T-helper 2 cell treated with Interferon-gamma antibody and Interleukin-4, amounts not matched to agents 100 ng/mL and 5 ng/mL, for 36 hours (primary cell): ENCODE measurements around the gene RTN4RL2. TPM values are rescaled to one million over a fixed set of nuclear protein-coding genes. Genes with fewer than 3 reads are reported as not detected.
"Not testable (repeated sequence)": the region's sequence is repeated elsewhere in the genome, so short reads cannot be mapped to it uniquely, and the experiment has no call there.

Source experiments
- intact Hi-C: fragments of 100-400 bp; cut with micrococcal nuclease; formaldehyde crosslinking; loops from one replicate; pipeline ENCODE4 v1.15.1; 2023
- total RNA-seq: library from RNA; stranded (reverse); gene quantifications from 2 replicates; pipeline ENCODE4 v1.2.3, GENCODE V29; 2022

Gene RTN4RL2
- total RNA-seq, 1 donor from 2014 or later, result 0.20 TPM

DNA sequence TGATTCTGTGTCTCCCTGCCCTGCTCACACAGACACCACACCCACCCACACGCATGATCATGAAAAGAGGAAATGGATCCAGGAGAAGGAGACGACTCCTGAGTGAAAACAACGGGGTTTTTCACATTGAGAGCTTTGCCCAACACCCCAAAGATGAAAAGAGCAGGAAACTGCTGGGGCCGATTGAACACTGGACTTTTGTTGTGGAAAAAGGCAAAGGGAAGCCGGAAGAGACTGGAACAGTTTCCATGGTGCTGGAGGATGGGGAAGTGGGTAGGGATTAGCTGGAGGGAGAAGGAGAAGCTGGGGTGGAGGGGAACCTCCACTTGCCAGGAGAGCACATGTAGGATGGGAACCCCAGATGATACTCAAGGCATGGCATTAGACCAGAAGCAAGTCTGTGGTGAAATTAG lies 28.2 kb upstream of the RTN4RL2 start:
- intact Hi-C loops, result no loop called here

- intact Hi-C loops, result no loop called here
Observed at GRCh38 chr11:57432714-57433163, 27.6 kb upstream of the RTN4RL2 start.

- intact Hi-C loops, result no loop called here
Observed at GRCh38 chr11:57434640-57435546, 25.4 kb upstream of the RTN4RL2 start.

GRCh38 chr11:57436031-57436430 lies 24.3 kb upstream of the RTN4RL2 start:
- intact Hi-C loops, result no loop called here

DNA sequence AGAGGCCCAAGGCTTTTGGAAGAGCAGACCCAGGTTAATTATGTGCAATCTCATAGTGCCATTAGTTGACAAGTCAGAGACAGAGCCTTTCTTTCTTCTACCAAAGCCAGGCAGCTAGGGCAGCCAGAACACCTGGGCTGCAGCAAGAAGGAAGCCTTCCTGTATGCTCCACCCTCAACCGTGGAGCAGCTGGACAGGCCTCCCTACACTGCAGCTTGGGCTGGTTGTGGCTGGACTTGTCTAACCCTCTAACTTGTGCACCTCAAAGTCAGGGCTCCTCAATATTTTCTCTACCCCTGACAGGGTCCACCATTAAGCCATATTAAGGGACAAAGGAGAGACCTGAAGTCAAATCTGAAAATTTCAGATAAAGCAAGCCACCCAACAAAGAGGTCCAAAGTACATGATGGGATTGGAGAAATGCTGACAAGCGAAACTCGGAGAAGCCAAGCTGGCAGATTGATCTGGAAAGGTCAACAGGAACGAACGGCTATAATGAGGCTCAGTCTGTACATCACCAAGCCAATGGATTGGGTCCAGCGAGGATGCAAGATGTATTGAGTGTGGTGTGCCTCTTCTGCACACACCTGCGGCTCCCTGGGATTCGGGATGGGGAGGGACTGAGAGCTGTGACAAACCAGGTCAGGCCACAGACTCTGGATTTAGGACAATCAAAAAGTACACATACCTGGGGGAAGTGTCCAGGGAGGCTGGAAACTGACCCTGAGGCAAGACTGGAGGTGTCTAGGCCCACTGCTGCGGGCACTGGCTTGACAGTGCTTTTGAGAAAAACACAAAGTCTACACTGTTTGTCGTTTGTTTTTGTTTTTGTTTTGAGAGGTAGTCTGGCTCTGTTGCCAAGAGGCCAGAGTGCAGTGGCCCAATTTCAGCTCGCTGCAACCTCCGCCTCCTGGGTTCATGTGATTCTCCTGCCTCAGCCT lies 21.7 kb upstream of the RTN4RL2 start:
- intact Hi-C loops, result no loop called here

GRCh38 chr11:57439786-57440185 lies 20.5 kb upstream of the RTN4RL2 start:
- intact Hi-C loops, result no loop called here

GRCh38 chr11:57440744-57441414 lies 19.4 kb upstream of the RTN4RL2 start:
- intact Hi-C loops, result no loop called here

DNA sequence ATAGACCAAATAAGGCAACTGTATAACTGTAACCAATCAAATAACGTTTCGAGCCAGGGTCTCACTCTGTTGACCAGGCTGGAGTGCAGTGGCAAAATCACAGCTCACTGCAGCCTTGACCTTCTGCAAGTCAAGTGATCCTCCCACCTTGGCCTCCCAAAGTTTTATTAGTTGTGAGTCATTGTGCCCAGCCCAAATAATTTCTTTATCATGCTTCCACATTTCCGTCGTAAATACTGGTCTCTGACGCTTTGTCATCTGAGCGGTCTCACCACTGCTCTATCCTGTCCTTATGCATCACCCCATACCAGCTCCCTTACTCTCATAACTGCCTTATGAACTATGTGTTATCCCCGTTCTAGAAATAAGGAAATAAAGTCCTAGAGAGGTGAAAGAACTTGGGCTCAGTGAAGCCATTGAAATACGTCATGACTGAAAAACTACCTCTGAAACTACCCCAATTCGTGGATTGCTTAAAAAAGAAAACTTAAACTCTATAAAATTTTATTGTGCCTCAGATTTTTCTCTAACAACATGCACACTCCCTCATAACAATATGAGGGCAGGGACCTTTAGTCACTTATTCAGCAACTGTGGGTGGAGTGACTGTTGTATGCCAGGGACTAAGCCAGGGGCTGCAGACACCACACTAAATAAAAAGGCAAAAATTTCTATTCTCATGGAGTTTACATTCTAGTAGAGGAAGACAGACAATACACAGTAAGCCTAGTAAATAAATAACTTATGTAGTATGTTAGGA lies 15.8 kb upstream of the RTN4RL2 start:
- intact Hi-C loops, result no loop called here

GRCh38 chr11:57445122-57445394 lies 15.3 kb upstream of the RTN4RL2 start:
- intact Hi-C loops, result not testable (repeated sequence)

- intact Hi-C loops, result no loop called here
Observed at GRCh38 chr11:57446055-57446454, 14.3 kb upstream of the RTN4RL2 start.

- intact Hi-C loops, result no loop called here
Observed at GRCh38 chr11:57453543-57454177, 6.7 kb upstream of the RTN4RL2 start.

DNA sequence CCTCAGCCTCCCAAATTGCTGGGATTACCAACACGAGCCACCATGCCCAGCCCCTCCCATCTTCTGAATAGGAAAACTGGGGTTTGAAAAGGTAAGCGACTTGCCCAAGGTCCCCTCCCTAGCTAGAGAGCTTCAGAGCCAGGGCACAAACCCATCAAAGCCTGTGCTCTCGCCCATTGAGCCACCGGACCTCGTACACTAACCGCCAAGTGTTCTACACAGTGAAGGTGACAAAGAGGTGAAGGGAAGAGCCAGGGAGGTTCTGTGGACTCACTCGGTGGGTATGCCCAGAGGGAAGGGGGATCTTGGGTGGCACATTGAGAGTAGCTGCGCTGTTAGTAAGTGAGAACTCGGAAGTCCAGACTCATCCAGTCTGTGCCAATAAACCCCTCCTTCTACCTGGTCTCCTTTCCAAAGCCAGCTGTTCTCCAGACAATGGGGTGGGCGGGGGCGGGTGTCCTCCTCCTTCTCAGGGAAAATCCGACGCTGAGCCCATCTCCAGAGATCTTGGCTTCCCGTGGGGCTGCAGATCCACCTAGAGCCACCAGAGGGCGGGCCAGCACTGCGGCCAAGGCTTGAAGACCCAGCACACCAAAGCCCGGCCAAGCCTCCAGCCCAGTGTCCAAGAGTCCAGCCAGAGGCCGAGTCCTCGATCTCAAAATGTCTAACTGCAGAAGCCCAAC lies 3.2 kb upstream of the RTN4RL2 start:
- intact Hi-C loops, result loop anchor here (1.0 to 5.0 kb wide), 4 partner anchors 23 to 110 kb away; no protein-coding TSS in a partner anchor

GRCh38 chr11:57457643-57458023 lies 2.7 kb upstream of the RTN4RL2 start:
- intact Hi-C loops, result loop anchor here (1.0 to 5.0 kb wide), 6 partner anchors 23 to 187 kb away; partner anchors contain the start of gene UBE2L6

DNA sequence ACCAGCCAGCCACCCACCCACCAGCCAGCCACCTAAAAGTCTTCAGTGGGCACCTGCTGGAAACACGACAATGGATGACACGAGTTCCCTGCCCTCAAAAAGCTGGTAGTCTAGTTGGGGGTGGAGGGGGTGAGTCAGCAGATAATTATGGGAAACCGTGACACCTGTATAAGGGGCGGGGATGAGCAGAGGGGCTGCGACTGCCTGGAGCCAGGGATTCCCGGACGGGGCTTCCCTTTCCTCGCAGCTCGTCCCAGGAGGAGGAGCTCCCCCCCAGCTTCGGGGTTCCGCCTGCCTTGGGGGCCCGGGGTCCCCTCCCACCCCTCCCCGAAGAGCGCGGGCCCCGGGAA lies 2.3 kb upstream of the RTN4RL2 start:
- intact Hi-C loops, result loop anchor here (2.0 to 5.0 kb wide), 4 partner anchors 54 to 187 kb away; partner anchors contain the start of gene UBE2L6

DNA sequence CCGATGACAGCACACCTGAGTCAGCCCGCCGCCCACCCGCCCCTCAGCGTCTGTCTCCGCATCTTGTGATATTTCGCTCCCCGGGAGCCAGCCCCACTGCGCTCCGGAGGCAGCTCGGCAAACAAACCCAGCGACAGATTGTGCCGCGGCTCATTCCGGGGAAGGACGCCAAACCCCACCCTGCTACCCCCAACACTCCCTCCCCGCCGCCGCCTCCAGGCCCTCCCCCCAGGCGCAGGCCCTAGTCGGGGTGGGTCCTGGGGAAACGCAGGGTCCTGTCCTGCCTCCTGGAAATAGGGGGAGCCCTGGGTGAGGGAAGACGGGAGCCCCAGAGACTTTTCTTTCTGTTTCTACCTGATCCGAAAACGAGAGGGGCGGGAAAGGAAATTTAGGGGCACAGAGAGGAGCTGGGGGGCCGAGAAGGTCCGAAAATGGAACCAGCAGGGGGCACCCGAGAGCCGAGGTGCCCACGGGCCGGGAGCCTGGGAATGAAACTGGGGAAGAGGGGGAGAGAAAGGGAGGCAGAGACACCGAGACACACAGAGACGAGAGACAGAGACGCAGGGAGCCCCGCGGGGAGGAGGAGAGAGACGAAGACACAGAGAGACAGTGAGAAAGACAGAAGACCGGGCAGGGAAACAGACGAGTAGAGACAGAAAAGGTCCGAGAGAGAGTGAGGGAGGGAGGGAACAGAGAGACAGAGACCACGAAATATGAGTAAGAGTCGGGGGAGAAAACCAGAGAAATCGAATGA lies 1.7 kb upstream of the RTN4RL2 start:
- intact Hi-C loops, result loop anchor here (1.0 to 5.0 kb wide), 5 partner anchors 31 to 186 kb away; partner anchors contain the start of genes SLC43A3 and UBE2L6

DNA sequence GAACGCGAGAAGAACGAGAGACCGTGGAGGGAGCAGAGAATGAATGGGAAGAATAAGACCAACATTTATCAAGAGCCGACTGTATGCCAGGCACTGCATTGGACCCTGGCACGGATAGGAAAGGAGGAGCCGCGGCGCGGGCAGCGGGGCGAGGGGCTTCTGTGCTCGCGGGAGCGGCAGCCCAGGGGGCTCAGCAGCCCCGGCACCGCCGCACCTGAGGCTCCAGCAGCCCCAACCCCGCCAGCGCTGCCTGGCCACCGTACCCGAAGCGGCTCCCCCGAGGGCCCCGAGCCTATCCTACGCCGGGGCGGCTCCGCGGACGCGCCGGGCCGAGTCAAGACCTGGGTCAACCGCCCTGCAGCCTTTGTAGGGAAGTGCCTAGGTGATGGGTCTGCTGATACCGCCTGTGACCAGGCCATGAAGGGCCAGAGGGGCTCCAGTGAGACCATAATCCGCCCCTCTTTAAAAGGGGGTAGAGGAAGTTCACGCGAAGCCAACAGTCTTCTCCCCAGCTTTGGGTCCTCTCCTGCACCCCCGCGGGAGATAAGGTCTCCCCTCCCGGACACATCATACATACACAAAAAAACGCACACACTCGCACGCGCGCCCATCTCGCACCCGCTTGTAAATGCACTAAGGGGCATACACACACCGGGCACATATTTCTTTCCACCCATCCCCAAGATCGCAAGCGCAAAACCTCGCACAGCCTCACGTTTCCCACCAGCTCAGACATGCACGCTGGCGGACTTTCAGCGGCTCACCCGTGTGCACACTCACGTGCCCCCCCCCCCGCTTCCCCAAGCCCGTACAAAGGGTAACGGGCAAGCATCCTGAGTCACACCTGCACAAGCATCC lies 935 bp upstream of the RTN4RL2 start:
- intact Hi-C loops, result loop anchor here (1.0 to 5.0 kb wide), 5 partner anchors 32 to 185 kb away; partner anchors contain the start of genes SLC43A3 and UBE2L6
